Glutamatergic neuron (in vitro differentiated cells): Measurements from ENCODE around the gene IDS. TPM values are rescaled to one million over a fixed set of nuclear protein-coding genes. Genes with fewer than 3 reads are reported as not detected.

ENCODE experiments used
- DNase-seq: peaks from one replicate; pipeline ENCODE4 v3.0.0; 2022
- H3K27ac Mint-ChIP-seq: one replicate; pipeline ENCODE4 v1.8.0; 2020; ENCODE audit warnings: mild to moderate bottlenecking, mixed read lengths, inconsistent platforms; ENCODE audit not compliant: unreplicated experiment
- H3K27me3 Mint-ChIP-seq: one replicate; pipeline ENCODE4 v1.8.0; 2020; ENCODE audit warnings: mild to moderate bottlenecking, moderate library complexity, mixed read lengths, inconsistent platforms; ENCODE audit not compliant: unreplicated experiment
- H3K36me3 Mint-ChIP-seq: one replicate; pipeline ENCODE4 v1.8.0; 2020; ENCODE audit warnings: mild to moderate bottlenecking, mixed read lengths, inconsistent platforms; ENCODE audit not compliant: unreplicated experiment
- H3K4me1 Mint-ChIP-seq: one replicate; pipeline ENCODE4 v1.8.0; 2020; ENCODE audit warnings: mild to moderate bottlenecking, low read depth, mixed read lengths, inconsistent platforms; ENCODE audit not compliant: unreplicated experiment
- H3K4me3 Mint-ChIP-seq: one replicate; pipeline ENCODE4 v1.8.0; 2020; ENCODE audit warnings: mild to moderate bottlenecking, mixed read lengths, inconsistent platforms; ENCODE audit not compliant: unreplicated experiment
- H3K9me3 Mint-ChIP-seq: one replicate; pipeline ENCODE4 v1.8.0; 2020; ENCODE audit warnings: mild to moderate bottlenecking, moderate library complexity, mixed read lengths, inconsistent platforms; ENCODE audit not compliant: unreplicated experiment
- CTCF ChIP-seq: fragments of 200-600 bp; sonication (generic); IDR thresholded peaks from one replicate; pipeline ENCODE4 v1.5.0; 2021; ENCODE audit not compliant: partially characterized antibody, unreplicated experiment
- total RNA-seq: library from RNA; stranded (reverse); fragmentation: NEBNext Ultra II Directional; extraction: Animal tissue kit (Norgen Biotek cat#: 25700); gene quantifications from one replicate; pipeline ENCODE4 v1.2.1, GENCODE V29; 2021; ENCODE audit not compliant: unreplicated experiment

IDS gene
- total RNA-seq, 1 donor from 2014 or later: 86.4 TPM

DNA sequence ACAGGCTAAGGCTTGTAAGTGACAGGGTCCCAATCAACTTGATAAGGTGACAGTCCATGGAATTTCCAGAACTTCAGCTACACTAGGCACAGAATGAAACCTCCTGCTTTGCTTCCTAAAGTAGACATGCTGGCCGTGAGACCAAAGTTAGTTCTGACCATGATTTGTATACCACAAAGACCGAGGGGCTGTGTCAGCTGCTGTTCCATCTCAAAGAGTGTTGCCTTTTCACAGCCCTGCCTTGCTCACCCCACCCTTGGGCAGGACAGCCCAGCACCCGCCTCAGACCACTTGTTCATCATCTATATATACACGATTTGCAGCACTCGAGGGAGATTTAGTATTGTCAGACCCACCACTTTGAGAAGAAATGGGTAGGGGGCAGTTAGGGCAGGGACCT is 5.3 kb downstream of the IDS start:
- H3K27ac Mint-ChIP-seq: no peak overlapping the region
- peaks cover 5% of the 10 kb centered on the region for H3K9me3 Mint-ChIP-seq
- no peak for TF ChIP-seq CTCF
- no peaks in the 10 kb centered on the region for H3K4me1 Mint-ChIP-seq
- H3K36me3 Mint-ChIP-seq: no peaks in the 10 kb centered on the region
- DNase-seq: no peak
- H3K4me3 Mint-ChIP-seq: no peak overlapping the region
- peaks cover 5% of the 10 kb centered on the region for H3K27me3 Mint-ChIP-seq

DNA sequence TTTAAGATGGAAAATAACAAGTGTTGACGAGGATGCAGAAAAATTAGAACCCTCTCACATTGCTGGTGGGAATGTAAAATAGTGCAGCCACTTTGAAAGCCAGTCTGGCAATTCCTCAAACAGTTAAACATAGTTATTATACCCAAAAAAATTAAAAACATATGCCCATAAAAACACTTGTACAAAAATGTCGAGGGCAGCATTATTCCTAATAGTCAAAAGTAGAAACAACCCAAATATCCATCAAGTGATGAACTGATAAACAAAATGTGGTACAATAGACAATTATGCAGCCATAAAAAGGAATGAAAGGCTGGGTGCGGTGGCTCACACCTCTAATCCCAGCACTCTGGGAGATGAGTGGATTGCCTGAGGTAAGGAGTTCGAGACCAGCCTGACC is 6.3 kb downstream of the IDS start:
- H3K27ac Mint-ChIP-seq: no peak overlapping the region
- no peaks in the 10 kb centered on the region for H3K36me3 Mint-ChIP-seq
- no peaks in the 10 kb centered on the region for H3K4me1 Mint-ChIP-seq
- TF ChIP-seq CTCF: no peak
- no peak for DNase-seq
- no peak overlapping the region for H3K4me3 Mint-ChIP-seq
- no peaks in the 10 kb centered on the region for H3K27me3 Mint-ChIP-seq
- H3K9me3 Mint-ChIP-seq: no peaks in the 10 kb centered on the region

- H3K27me3 Mint-ChIP-seq: no peaks in the 10 kb centered on the region
- no peak overlapping the region for H3K27ac Mint-ChIP-seq
- no peaks in the 10 kb centered on the region for H3K36me3 Mint-ChIP-seq
- TF ChIP-seq CTCF: no peak
- no peak overlapping the region for H3K4me3 Mint-ChIP-seq
- H3K9me3 Mint-ChIP-seq: no peaks in the 10 kb centered on the region
- no peaks in the 10 kb centered on the region for H3K4me1 Mint-ChIP-seq
- DNase-seq: no peak
Measured at GRCh38 chrX:149497626-149498025, 7.5 kb downstream of the IDS start.

DNA sequence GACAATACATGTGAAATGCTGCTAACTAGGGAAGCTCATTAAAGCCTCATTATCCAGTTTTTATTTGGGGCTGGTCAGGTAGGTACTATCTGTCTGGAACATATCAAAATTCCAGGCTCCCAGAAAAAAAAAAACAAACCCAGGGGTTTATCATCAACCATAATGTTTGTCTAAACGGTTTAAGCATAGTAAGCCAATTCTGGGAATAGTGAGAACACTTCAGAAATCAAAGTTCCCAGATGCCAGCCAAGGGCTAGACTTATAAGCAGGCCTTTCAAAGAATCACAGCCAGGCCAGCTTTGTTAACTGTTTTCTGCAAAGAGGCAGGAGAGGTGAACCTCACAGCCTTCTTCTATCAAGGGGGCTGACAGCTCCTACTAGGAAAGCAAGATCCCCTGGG is 8.1 kb downstream of the IDS start:
- H3K9me3 Mint-ChIP-seq: no peaks in the 10 kb centered on the region
- TF ChIP-seq CTCF: no peak

DNA sequence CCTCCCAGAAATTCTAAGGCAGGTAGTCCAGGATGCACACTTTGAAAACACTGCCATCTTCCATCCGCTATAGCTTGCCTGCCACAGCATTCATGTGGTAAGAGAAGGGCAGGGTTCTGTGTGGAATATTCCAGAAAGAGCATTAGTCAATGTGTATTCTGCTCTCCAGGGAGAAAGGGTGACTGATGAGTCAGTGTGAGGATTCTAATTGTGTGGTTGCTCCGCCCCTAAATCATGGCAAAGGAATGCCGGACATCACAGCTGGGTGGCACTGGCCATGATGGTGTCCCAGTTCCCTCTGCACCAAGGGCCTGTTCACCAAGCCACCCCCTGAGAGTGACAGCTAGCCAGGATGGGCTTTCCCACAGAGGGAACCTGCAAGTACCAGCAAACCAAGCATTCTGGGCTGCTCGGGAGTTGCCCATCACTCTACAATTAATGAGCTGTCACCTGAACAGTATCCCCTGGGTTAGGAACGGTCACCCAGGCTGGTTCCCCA is 9.5 kb downstream of the IDS start:
- H3K36me3 Mint-ChIP-seq: no peaks in the 10 kb centered on the region

More for the DNA sequence above, 8.1 kb downstream of the IDS start:
- Mint-ChIP-seq H3K4me3 (no peak overlapping the region), H3K4me1 (no peaks in the 10 kb centered on the region), H3K36me3 (no peaks in the 10 kb centered on the region), H3K27ac (no peak overlapping the region), H3K27me3 (no peaks in the 10 kb centered on the region)
- DNase-seq: no peak

More for the DNA sequence above, 9.5 kb downstream of the IDS start:
- no peak overlapping the region for H3K27ac Mint-ChIP-seq
- H3K4me1 Mint-ChIP-seq: peaks cover 3% of the 10 kb centered on the region
- no peaks in the 10 kb centered on the region for H3K9me3 Mint-ChIP-seq
- H3K27me3 Mint-ChIP-seq: no peaks in the 10 kb centered on the region
- no peak for DNase-seq
- no peak for TF ChIP-seq CTCF
- no peak overlapping the region for H3K4me3 Mint-ChIP-seq
